ENCODE data around the gene TBL1XR1.

GRCh38 chr3:177213801-177214535 lies 16.7 kb upstream of the TBL1XR1 start:
- TF ChIP-seq, protein P1, sequence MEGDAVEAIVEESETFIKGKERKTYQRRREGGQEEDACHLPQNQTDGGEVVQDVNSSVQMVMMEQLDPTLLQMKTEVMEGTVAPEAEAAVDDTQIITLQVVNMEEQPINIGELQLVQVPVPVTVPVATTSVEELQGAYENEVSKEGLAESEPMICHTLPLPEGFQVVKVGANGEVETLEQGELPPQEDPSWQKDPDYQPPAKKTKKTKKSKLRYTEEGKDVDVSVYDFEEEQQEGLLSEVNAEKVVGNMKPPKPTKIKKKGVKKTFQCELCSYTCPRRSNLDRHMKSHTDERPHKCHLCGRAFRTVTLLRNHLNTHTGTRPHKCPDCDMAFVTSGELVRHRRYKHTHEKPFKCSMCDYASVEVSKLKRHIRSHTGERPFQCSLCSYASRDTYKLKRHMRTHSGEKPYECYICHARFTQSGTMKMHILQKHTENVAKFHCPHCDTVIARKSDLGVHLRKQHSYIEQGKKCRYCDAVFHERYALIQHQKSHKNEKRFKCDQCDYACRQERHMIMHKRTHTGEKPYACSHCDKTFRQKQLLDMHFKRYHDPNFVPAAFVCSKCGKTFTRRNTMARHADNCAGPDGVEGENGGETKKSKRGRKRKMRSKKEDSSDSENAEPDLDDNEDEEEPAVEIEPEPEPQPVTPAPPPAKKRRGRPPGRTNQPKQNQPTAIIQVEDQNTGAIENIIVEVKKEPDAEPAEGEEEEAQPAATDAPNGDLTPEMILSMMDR (IDR thresholded peaks at IDR 0.05), result no peak
- no peak for TF ChIP-seq POLR2A (IDR thresholded peaks at IDR 0.05)
